ENCODE data around the gene KCNQ1.

Gene KCNQ1

GRCh38 chr11:2716376-2717095 is 271.7 kb downstream of the KCNQ1 start:
- TF ChIP-seq CTCF (IDR thresholded peaks at IDR 0.05; ENCODE audit: low read depth, low read length): no peak
- H3K4me3 ChIP-seq (ENCODE audit: low read depth, low read length): no peak overlapping the region

- H3K4me3 ChIP-seq (ENCODE audit: low read depth, low read length): no peak overlapping the region
- TF ChIP-seq CTCF (IDR thresholded peaks at IDR 0.05; ENCODE audit: low read depth, low read length): no peak
Observed at GRCh38 chr11:2717561-2718325, 272.9 kb downstream of the KCNQ1 start.

GRCh38 chr11:2718817-2719438 is 274.1 kb downstream of the KCNQ1 start:
- no peak for TF ChIP-seq CTCF (IDR thresholded peaks at IDR 0.05; ENCODE audit: low read depth, low read length)
- H3K4me3 ChIP-seq (ENCODE audit: low read depth, low read length): no peak overlapping the region

GRCh38 chr11:2719831-2720590 is 275.2 kb downstream of the KCNQ1 start:
- no peak overlapping the region for H3K4me3 ChIP-seq (ENCODE audit: low read depth, low read length)
- no peak for TF ChIP-seq CTCF (IDR thresholded peaks at IDR 0.05; ENCODE audit: low read depth, low read length)

GRCh38 chr11:2721210-2721916 is 276.6 kb downstream of the KCNQ1 start:
- H3K4me3 ChIP-seq (ENCODE audit: low read depth, low read length): no peak overlapping the region
- no peak for TF ChIP-seq CTCF (IDR thresholded peaks at IDR 0.05; ENCODE audit: low read depth, low read length)

- TF ChIP-seq CTCF (IDR thresholded peaks at IDR 0.05; ENCODE audit: low read depth, low read length): no peak
- H3K4me3 ChIP-seq (ENCODE audit: low read depth, low read length): no peak overlapping the region
Observed at GRCh38 chr11:2722955-2723354, 278.1 kb downstream of the KCNQ1 start.
